ENCODE data around the gene FAM120B.
"Not testable (repeated sequence)": the region's sequence is repeated elsewhere in the genome, so short reads cannot be mapped to it uniquely, and the experiment has no call there.

The FAM120B gene

DNA sequence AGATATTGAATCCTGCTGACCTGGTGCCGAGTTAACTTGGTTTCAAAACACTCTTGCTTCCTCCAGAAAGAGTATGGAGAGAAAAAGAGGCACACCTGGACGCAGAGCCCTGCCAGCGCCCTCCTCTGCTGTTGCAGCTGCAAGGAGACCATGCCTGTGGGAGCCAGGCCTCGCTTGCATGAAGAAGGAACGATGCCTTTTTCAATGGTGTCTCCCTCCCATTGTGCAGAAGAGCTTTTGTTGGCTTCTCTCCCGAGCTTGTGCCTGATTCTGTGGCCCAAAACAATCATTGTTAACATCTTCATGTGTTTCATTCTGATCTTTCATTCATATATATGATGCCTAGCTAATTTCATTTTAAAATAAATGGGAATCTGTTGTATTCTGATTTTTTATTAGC is 98.1 kb downstream of the FAM120B start:
- TF ChIP-seq, protein P1, sequence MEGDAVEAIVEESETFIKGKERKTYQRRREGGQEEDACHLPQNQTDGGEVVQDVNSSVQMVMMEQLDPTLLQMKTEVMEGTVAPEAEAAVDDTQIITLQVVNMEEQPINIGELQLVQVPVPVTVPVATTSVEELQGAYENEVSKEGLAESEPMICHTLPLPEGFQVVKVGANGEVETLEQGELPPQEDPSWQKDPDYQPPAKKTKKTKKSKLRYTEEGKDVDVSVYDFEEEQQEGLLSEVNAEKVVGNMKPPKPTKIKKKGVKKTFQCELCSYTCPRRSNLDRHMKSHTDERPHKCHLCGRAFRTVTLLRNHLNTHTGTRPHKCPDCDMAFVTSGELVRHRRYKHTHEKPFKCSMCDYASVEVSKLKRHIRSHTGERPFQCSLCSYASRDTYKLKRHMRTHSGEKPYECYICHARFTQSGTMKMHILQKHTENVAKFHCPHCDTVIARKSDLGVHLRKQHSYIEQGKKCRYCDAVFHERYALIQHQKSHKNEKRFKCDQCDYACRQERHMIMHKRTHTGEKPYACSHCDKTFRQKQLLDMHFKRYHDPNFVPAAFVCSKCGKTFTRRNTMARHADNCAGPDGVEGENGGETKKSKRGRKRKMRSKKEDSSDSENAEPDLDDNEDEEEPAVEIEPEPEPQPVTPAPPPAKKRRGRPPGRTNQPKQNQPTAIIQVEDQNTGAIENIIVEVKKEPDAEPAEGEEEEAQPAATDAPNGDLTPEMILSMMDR (IDR thresholded peaks at IDR 0.05; ENCODE audit: insufficient read depth, low read length, missing control alignments), result no peak
- ChIA-PET POLR2A (interaction anchor here (1.1 to 3.5 kb wide), 3 partner anchors 11 to 33 kb away, joined by 4 to 21 read pairs (median 4); no protein-coding TSS in a partner anchor), CTCF (interaction anchor here (1.2 to 2.1 kb wide), 2 partner anchors 11 to 113 kb away, joined by 3 to 6 read pairs; no protein-coding TSS in a partner anchor)
- no peak for DNase-seq (ENCODE audit: low read depth, low spot score)
- no peak overlapping the region for H3K4me3 ChIP-seq (ENCODE audit: low read depth, low read length)

DNA sequence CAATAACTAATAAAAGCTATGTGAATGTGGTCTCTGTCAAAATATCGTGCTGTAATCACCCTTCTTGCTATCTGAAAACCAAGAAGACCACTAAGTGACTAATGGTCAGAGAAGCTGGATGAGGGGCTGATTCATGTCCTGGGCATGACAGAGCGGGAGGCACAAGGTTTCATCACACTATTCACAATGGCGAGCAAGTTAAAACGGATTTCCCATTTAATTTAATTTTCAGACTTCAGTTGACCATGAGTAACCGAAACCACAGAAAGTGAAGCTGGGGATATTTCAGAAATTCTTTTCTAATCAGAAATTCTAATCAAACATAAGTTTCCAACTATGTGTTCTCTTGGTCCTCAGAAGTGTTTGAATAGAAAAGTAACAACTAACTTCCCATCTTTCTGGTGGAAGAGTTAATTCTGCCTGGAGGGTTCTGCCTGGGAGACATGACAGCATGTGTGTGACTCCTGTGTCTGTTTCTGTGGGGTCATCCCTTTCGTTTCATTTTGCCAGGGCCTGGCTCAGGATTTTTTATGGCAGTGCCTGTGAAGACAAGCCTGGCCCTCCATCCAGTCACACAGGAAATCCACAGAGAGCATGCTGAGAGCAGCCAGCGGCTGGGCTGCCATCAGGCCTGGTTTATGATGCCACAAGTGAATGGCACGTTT is 98.9 kb downstream of the FAM120B start:
- ChIA-PET POLR2A (interaction anchor here (0.7 to 3.5 kb wide), 5 partner anchors 11 to 149 kb away, joined by 3 to 21 read pairs (median 4); no protein-coding TSS in a partner anchor), CTCF (interaction anchor here (0.9 to 2.1 kb wide), 6 partner anchors 9 to 615 kb away, joined by 3 to 6 read pairs (median 4); no protein-coding TSS in a partner anchor)
- H3K4me3 ChIP-seq (ENCODE audit: low read depth, low read length), result no peak overlapping the region
- TF ChIP-seq, protein P1 (IDR thresholded peaks at IDR 0.05; ENCODE audit: insufficient read depth, low read length, missing control alignments), result no peak
- DNase-seq (ENCODE audit: low read depth, low spot score), result peak; percentile 95

DNA sequence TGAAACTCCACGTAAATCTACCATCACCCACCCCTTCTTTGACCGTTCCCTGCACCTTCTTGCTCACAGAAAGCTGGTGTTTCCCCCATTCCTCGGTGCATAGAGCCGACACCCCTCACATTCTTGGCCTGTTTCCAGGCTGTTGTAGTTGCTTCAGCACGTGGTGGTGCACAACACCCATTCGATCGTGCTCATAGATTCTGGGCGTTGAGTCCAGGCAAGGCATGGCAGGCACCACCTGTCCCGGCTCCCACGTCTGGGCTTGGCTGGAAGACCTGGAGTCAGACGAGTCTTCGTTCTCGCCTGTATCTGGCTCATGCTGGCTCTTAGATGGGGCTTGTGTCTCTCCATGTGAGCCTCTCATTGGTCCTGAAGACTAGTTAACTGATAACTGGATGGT is 100.6 kb downstream of the FAM120B start:
- H3K4me3 ChIP-seq (ENCODE audit: low read depth, low read length), result no peak overlapping the region
- TF ChIP-seq, protein P1 (IDR thresholded peaks at IDR 0.05; ENCODE audit: insufficient read depth, low read length, missing control alignments), result no peak
- CTCF ChIA-PET, result interaction anchor here (0.9 to 1.5 kb wide), 2 partner anchors 13 to 100 kb away, joined by 3 read pairs; no protein-coding TSS in a partner anchor
- DNase-seq (ENCODE audit: low read depth, low spot score), result no peak
- POLR2A ChIA-PET, result no interaction called here

DNA sequence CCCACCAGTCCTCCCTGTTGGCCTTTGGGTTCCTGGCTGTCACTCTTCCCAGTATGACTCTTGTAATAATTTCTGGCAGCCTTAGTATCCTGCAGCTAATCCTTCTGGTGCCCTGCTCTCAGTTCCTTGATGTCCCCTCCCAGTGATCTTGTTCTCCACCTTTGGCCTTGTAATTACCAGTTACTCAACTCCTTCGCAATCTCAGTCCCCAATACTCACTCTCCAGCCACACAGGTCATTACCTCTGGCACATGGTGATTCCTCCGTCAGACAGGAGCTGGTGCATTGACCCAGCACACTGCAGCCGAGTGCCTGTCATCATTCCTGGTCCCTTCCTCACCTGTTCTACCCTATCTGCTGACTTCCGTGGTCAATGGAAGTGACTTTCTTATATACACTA is 101.4 kb downstream of the FAM120B start:
- ChIA-PET CTCF (no interaction called here), POLR2A (no interaction called here)
- no peak for DNase-seq (ENCODE audit: low read depth, low spot score)
- H3K4me3 ChIP-seq (ENCODE audit: low read depth, low read length), result no peak overlapping the region
- TF ChIP-seq, protein P1 (IDR thresholded peaks at IDR 0.05; ENCODE audit: insufficient read depth, low read length, missing control alignments), result no peak

DNA sequence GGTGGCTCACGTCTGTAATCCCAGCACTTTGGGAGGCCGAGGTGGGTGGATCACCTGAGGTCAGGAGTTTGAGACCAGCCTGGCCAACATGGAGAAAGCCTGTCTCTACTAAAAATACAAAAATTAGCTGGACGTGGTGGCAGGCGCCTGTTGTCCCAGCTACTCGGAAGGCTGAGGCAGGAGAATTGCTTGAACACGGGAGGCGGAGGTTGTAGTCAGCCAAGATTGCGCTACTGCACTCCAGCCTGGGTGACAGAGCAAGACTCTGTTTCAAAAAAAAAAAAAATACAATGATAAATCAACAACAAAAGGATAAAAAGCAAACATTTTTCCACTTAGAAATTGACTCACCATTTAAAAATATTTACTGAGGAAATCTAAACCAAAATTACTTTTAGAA is 103.2 kb downstream of the FAM120B start:
- CTCF ChIA-PET, result not testable (repeated sequence)

DNA sequence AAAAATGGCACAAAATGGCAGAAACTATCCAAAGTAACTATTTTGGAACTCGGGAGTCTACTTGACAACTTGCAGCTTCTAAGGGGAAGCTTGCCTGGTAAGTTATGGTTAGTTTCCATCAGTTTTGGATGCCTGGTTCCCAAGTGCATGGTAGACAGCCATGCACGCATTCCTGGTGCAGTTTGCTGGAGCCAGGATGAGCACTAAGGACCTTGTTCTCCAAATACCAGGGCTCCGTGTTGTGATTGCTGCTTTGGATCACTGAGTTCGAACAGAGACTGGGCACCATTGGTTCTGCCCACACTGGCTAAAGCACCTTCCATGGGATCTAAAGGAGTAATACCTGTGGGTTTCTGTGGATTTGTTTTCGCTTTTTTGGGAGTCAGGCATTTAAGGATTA is 103.7 kb downstream of the FAM120B start:
- POLR2A ChIA-PET, result no interaction called here
- TF ChIP-seq, protein P1 (IDR thresholded peaks at IDR 0.05; ENCODE audit: insufficient read depth, low read length, missing control alignments), result no peak
- CTCF ChIA-PET, result no interaction called here
- DNase-seq (ENCODE audit: low read depth, low spot score), result no peak
- no peak overlapping the region for H3K4me3 ChIP-seq (ENCODE audit: low read depth, low read length)

More for the DNA sequence above, 103.2 kb downstream of the FAM120B start:
- H3K4me3 ChIP-seq (ENCODE audit: low read depth, low read length); DNase-seq (ENCODE audit: low read depth, low spot score); POLR2A ChIA-PET: not testable (repeated sequence)
